SU-DHL-6 (cell line): Measurements from ENCODE around the gene TTC39B.

Experiments used
- H2AFZ ChIP-seq: fragments of 200-600 bp; sonication (generic); 2 replicates; pipeline ENCODE4 v1.6.1; 2014; ENCODE audit warnings: low read depth, mild to moderate bottlenecking, moderate library complexity, mixed read lengths, antibody characterized with exemption, low read length; ENCODE audit not compliant: severe bottlenecking
- H3F3A ChIP-seq: fragments of 200-600 bp; shearing (Covaris generic); 2 replicates; pipeline ENCODE4 v1.6.0; 2016; ENCODE audit warnings: antibody characterized with exemption, mild to moderate bottlenecking; ENCODE audit not compliant: insufficient read depth
- H3K27ac ChIP-seq: fragments of 200-600 bp; sonication (generic); 2 replicates; pipeline ENCODE4 v1.5.1; 2016; ENCODE audit warnings: low read depth, mild to moderate bottlenecking, low read length, moderate library complexity, mixed read lengths
- H3K27me3 ChIP-seq: fragments of 200-600 bp; sonication (generic), shearing (Covaris generic); 2 replicates; pipeline ENCODE4 v1.6.0; 2014; ENCODE audit warnings: mild to moderate bottlenecking, low read length
- H3K36me3 ChIP-seq: fragments of 200-600 bp; sonication (generic); 2 replicates; pipeline ENCODE4 v1.6.1; 2014; ENCODE audit warnings: mild to moderate bottlenecking, low read length, mixed read lengths
- H3K4me2 ChIP-seq: fragments of 300-600, 200-600 bp; shearing (Covaris generic), sonication (generic); 2 replicates; pipeline ENCODE4 v1.6.0; 2014; ENCODE audit warnings: low read length, low read depth, mild to moderate bottlenecking; ENCODE audit not compliant: poor library complexity, severe bottlenecking
- H3K4me3 ChIP-seq: fragments of 200-600 bp; sonication (generic); 2 replicates; pipeline ENCODE4 v1.5.1; 2014; ENCODE audit warnings: antibody characterized with exemption, low read length, mild to moderate bottlenecking, mixed read lengths; ENCODE audit not compliant: insufficient read depth, poor library complexity, severe bottlenecking
- H3K79me2 ChIP-seq: fragments of 200-600 bp; sonication (generic); 2 replicates; pipeline ENCODE4 v1.6.1; 2014; ENCODE audit warnings: mild to moderate bottlenecking, low read length, moderate library complexity; ENCODE audit not compliant: insufficient read depth
- H3K9ac ChIP-seq: fragments of 200-600 bp; sonication (generic); 2 replicates; pipeline ENCODE4 v1.7.0; 2014; ENCODE audit warnings: mild to moderate bottlenecking, low read length
- H3K9me2 ChIP-seq: fragments of 200-600 bp; sonication (generic); replicated peaks from 2 replicates; pipeline ENCODE4 v1.6.1; 2014; ENCODE audit warnings: low read length; ENCODE audit not compliant: insufficient read depth
- H3K9me3 ChIP-seq: fragments of 200-600 bp; sonication (generic); 2 replicates; pipeline ENCODE4 v1.6.1; 2014; ENCODE audit warnings: low read length, mixed read lengths; ENCODE audit not compliant: insufficient read depth
- H4K20me1 ChIP-seq: fragments of 200-600 bp; sonication (generic); 2 replicates; pipeline ENCODE4 v1.6.1; 2014; ENCODE audit warnings: low read depth, mild to moderate bottlenecking, antibody characterized with exemption, low read length, moderate library complexity, mixed read lengths
- EZH2phosphoT487 ChIP-seq: fragments of 200-600 bp; sonication (generic), shearing (Covaris generic); conservative IDR thresholded peaks from 2 replicates; pipeline ENCODE4 v1.6.1; 2018; ENCODE audit warnings: mild to moderate bottlenecking, antibody characterized with exemption, low read length, moderate library complexity, mixed read lengths
- TF ChIP-seq, protein P1 (sequence below): fragments of 200-600 bp; sonication (generic); IDR thresholded peaks from one replicate; pipeline ENCODE4 v1.5.1; 2017; ENCODE audit warnings: antibody characterized with exemption, mild to moderate bottlenecking, low read length, moderate library complexity; ENCODE audit not compliant: insufficient read depth, poor library complexity, severe bottlenecking

TTC39B gene

DNA sequence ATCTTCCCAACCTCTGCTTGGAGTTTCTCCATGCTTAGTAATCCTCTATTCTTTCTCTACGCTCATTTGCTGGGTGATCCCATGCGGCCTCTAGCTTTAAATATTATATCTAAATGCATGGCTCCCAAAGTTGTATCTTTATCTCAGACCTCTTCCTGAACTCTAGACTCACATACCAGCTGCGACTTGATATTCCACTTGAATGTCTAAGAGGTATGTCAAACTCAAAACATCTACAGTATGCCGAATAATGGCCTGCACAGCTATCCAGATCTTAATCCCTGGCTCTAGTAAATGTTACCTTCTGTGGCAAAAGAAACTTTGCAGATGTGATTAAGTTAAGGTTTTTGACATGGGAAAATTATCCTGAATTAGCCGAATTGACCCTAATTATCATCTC, 179.2 kb downstream of the TTC39B start:
- Histone ChIP-seq H2AFZ (no peak overlapping the region), H4K20me1 (no peaks in the 10 kb centered on the region), H3K27ac (no peak overlapping the region), H3K9me3 (no peaks in the 10 kb centered on the region), H3K9me2 (no peaks in the 10 kb centered on the region), H3K27me3 (no peaks in the 10 kb centered on the region), H3K79me2 (no peaks in the 10 kb centered on the region), H3K9ac (no peak overlapping the region), H3K36me3 (no peaks in the 10 kb centered on the region), H3K4me3 (no peak overlapping the region), H3K4me2 (no peak overlapping the region), H3F3A (no peaks in the 10 kb centered on the region)
- TF ChIP-seq, protein P1, sequence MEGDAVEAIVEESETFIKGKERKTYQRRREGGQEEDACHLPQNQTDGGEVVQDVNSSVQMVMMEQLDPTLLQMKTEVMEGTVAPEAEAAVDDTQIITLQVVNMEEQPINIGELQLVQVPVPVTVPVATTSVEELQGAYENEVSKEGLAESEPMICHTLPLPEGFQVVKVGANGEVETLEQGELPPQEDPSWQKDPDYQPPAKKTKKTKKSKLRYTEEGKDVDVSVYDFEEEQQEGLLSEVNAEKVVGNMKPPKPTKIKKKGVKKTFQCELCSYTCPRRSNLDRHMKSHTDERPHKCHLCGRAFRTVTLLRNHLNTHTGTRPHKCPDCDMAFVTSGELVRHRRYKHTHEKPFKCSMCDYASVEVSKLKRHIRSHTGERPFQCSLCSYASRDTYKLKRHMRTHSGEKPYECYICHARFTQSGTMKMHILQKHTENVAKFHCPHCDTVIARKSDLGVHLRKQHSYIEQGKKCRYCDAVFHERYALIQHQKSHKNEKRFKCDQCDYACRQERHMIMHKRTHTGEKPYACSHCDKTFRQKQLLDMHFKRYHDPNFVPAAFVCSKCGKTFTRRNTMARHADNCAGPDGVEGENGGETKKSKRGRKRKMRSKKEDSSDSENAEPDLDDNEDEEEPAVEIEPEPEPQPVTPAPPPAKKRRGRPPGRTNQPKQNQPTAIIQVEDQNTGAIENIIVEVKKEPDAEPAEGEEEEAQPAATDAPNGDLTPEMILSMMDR: no peak

DNA sequence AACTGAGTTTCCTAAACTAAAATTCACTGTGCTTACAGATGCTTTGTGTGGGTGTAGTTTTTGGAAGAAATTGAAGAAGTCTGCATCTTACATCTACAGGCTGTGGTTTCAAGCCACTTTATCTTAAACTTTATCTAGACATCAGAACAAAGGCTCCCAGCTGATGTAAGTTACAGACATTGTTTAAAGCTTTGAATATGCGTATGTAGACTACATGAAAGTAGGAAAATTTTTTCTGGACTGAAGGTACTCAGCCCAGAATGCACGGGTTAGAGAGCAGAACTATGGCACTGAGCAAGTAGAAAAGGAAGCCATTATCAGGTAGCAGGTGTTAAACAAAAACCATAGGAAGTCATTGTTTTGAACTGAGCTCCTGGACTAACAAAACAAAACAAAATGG, 185.4 kb downstream of the TTC39B start:
- H3K4me2 ChIP-seq: no peak overlapping the region
- no peaks in the 10 kb centered on the region for H3K36me3 ChIP-seq
- no peak overlapping the region for H3K4me3 ChIP-seq
- H3F3A ChIP-seq: no peaks in the 10 kb centered on the region
- TF ChIP-seq EZH2phosphoT487: no peak
- TF ChIP-seq, protein P1: no peak
- H3K27me3 ChIP-seq: no peaks in the 10 kb centered on the region
- no peaks in the 10 kb centered on the region for H4K20me1 ChIP-seq
- H3K9me2 ChIP-seq: no peaks in the 10 kb centered on the region
- no peak overlapping the region for H3K27ac ChIP-seq
- no peaks in the 10 kb centered on the region for H3K79me2 ChIP-seq
- no peak overlapping the region for H3K9ac ChIP-seq
- H3K9me3 ChIP-seq: no peaks in the 10 kb centered on the region
- no peak overlapping the region for H2AFZ ChIP-seq

DNA sequence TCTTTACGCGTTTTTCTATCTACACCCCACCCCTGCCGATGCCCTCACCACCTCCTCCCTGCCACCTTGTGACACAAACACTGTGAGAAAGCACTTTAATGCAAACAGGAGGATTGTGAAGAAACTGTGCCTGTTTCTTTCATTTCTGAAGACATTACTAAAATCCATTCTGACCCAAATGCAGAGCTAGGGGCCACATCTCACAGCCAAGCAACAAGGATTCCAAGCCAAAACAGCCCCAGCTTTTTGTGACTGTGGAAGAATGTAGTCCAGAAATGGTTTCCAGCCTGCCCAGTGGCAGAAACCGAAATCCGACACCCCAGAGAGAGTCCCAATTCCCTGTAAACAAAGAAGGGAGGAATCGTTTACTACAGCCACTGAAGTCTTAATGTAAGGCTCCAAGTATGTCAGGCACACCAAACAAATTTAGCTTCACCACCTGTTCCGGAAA, 190.9 kb downstream of the TTC39B start:
- Histone ChIP-seq H3K36me3 (no peaks in the 10 kb centered on the region), H3K4me3 (no peak overlapping the region), H3K27ac (no peak overlapping the region), H3K4me2 (no peak overlapping the region), H3K9me2 (no peaks in the 10 kb centered on the region), H4K20me1 (no peaks in the 10 kb centered on the region), H3K27me3 (no peaks in the 10 kb centered on the region), H3F3A (no peaks in the 10 kb centered on the region), H3K9me3 (no peaks in the 10 kb centered on the region), H3K79me2 (no peaks in the 10 kb centered on the region), H3K9ac (no peak overlapping the region), H2AFZ (no peak overlapping the region)
- TF ChIP-seq EZH2phosphoT487: no peak
- TF ChIP-seq, protein P1: no peak

DNA sequence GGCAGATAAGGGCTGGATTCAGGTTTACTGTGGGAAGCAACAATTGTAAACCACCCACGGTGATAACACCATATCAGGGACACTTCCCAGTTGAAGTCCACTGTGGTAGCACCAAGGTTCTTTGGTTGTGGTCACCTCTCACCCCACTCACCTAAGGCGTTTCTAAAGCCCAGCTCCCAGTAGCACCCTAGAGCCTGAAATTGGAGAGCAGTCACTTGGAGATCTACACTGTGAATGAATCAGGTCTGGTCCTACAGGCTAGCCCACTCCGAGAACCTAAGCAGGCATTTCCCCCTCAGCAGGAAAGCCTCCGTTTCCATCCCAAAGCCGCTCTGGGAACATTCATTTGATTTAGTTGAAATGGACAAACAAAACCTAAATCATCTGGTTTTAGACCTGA, 191.3 kb downstream of the TTC39B start:
- no peak overlapping the region for H3K4me3 ChIP-seq
- no peak overlapping the region for H3K4me2 ChIP-seq
- no peaks in the 10 kb centered on the region for H3K79me2 ChIP-seq
- H3K27ac ChIP-seq: no peak overlapping the region
- TF ChIP-seq, protein P1: no peak
- no peak for TF ChIP-seq EZH2phosphoT487
- H3F3A ChIP-seq: no peaks in the 10 kb centered on the region
- no peaks in the 10 kb centered on the region for H3K9me2 ChIP-seq
- no peaks in the 10 kb centered on the region for H3K36me3 ChIP-seq
- no peaks in the 10 kb centered on the region for H3K27me3 ChIP-seq
- H3K9ac ChIP-seq: no peak overlapping the region
- no peaks in the 10 kb centered on the region for H4K20me1 ChIP-seq
- no peaks in the 10 kb centered on the region for H3K9me3 ChIP-seq
- H2AFZ ChIP-seq: no peak overlapping the region
